K562 (cell line): ENCODE measurements around the gene NDST1. TPM values are rescaled to one million over a fixed set of nuclear protein-coding genes. Genes with fewer than 3 reads are reported as not detected.

Source experiments
- CHCHD3 ChIP-seq: fragments of 250-450 bp; sonication (Bioruptor Pico); IDR thresholded peaks from 2 replicates; pipeline ENCODE4 v2.1.2; 2022; ENCODE audit warnings: mild to moderate bottlenecking
- FOXJ2 ChIP-seq: fragments of 200-800 bp; sonication (Bioruptor generic); IDR thresholded peaks from 2 replicates; pipeline ENCODE4 v1.6.1; 2016; ENCODE audit warnings: missing genetic modification characterization, missing compliant biosample characterization
- FOXP4 ChIP-seq: sonication (generic); formaldehyde crosslinking; IDR thresholded peaks from 2 replicates; pipeline ENCODE4 v1.8.0; 2022; ENCODE audit warnings: mild to moderate bottlenecking, missing genetic modification reagents, borderline replicate concordance
- KLF1 ChIP-seq: fragments of 450-650 bp; IDR thresholded peaks from 2 replicates; pipeline ENCODE4 v1.6.1; 2016; ENCODE audit warnings: missing genetic modification characterization, missing compliant biosample characterization
- NFE2L1 ChIP-seq: fragments of 450-650 bp; IDR thresholded peaks from 2 replicates; pipeline ENCODE4 v1.6.1; 2016; ENCODE audit warnings: missing genetic modification characterization, low read depth, mild to moderate bottlenecking, missing compliant biosample characterization, moderate library complexity, borderline replicate concordance
- RBFOX2 ChIP-seq: fragments of 200-400 bp; formaldehyde crosslinking; IDR thresholded peaks from 2 replicates; pipeline ENCODE4 v1.6.1; 2017; ENCODE audit warnings: low read depth, mild to moderate bottlenecking, low read length, moderate library complexity
- REST ChIP-seq, 2 experiments: fragments of 450-650 bp; formaldehyde crosslinking in 1 of 2; IDR thresholded peaks; 2 replicates each; pipeline versions ENCODE4 v1.4.0 to v1.6.1; 2014 to 2020; ENCODE audit warnings: mild to moderate bottlenecking in 2 of 2, borderline replicate concordance in 1 of 2, low read depth in 1 of 2
- TEAD4 ChIP-seq, 2 experiments: sonication (generic) in 1 of 2; formaldehyde crosslinking in 1 of 2; IDR thresholded peaks; 2 replicates each; pipeline versions ENCODE4 v1.6.1 to v1.8.0; 2012 to 2022; ENCODE audit warnings: borderline replicate concordance in 1 of 2, inconsistent platforms in 1 of 2, low read length in 1 of 2, mild to moderate bottlenecking in 1 of 2, missing genetic modification reagents in 1 of 2
- USF2 ChIP-seq: sonication (generic); formaldehyde crosslinking; IDR thresholded peaks from 2 replicates; pipeline ENCODE4 v1.5.0; 2020; ENCODE audit warnings: missing genetic modification reagents
- VEZF1 ChIP-seq: fragments of 200-800 bp; sonication (Bioruptor generic); IDR thresholded peaks from 2 replicates; pipeline ENCODE4 v1.6.1; 2017; ENCODE audit warnings: missing genetic modification characterization, missing compliant biosample characterization
- ZEB2 ChIP-seq: fragments of 450-650 bp; IDR thresholded peaks from 2 replicates; pipeline ENCODE4 v1.6.1; 2016
- ZKSCAN1 ChIP-seq: fragments of 150-350 bp; IDR thresholded peaks from 2 replicates; pipeline ENCODE4 v1.6.1; 2016; ENCODE audit warnings: low read depth, low read length
- ZNF3 ChIP-seq: fragments of 250-450 bp; sonication (Bioruptor Pico); IDR thresholded peaks from 2 replicates; pipeline ENCODE4 v1.5.0; 2021; ENCODE audit warnings: mild to moderate bottlenecking, moderate library complexity
- ZNF644 ChIP-seq: fragments of 200-800 bp; sonication (Bioruptor generic); IDR thresholded peaks from 2 replicates; pipeline ENCODE4 v1.6.1; 2016; ENCODE audit warnings: low read depth, missing genetic modification characterization, missing compliant biosample characterization
- polyA plus RNA-seq, 8 experiments: library from polyadenylated mRNA; depleted of rRNA in 4 of 8; stranded (reverse) in 5 of 8; unstranded in 3 of 8; fragments of >200 nt; fragmentation: Nextera tagmentation in 2 of 8; fragmentation: Illumina TruSeq in 1 of 8; extraction: Ambion mirVana in 2 of 8; extraction: Trizol in 1 of 8; gene quantifications; 2 replicates each; pipeline versions ENCODE4 v1.2.1 to v1.2.3, GENCODE V29; 2011 to 2014; ENCODE audit warnings: inconsistent platforms in 1 of 8, missing spikeins in 1 of 8
- total RNA-seq, 7 experiments: library from RNA; depleted of rRNA in 6 of 7; stranded (reverse); fragments of >200 nt in 6 of 7; fragmentation: Illumina TruSeq in 2 of 7; extraction: Trizol in 2 of 7; gene quantifications; 2 replicates each; pipeline versions ENCODE4 v1.2.1 to v1.2.3, GENCODE V29; 2011 to 2021; ENCODE audit warnings: low replicate concordance in 1 of 7

The NDST1 gene
- total and polyA plus RNA-seq, 9 of the 15 experiments (the other 6 are each of a cell fraction or from before 2014, with no cell fraction given), result 0.38 to 47.9 (median 9.9) TPM

GRCh38 chr5:150458802-150459557 lies 49.0 kb upstream of the NDST1 start (continued):
- no peak for TF ChIP-seq TEAD4 (IDR thresholded peaks at IDR 0.05; ENCODE audit: low read length)
- TF ChIP-seq TEAD4 (CRISPR knock-in tag; IDR thresholded peaks at IDR 0.05; ENCODE audit: borderline replicate concordance), result no peak
- TF ChIP-seq KLF1, result no peak
- TF ChIP-seq NFE2L1 (tag), result no peak
- no peak for TF ChIP-seq USF2
- TF ChIP-seq VEZF1 (CRISPR knock-in tag), result peak; percentile 78
- TF ChIP-seq RBFOX2, result peak; percentile 26; the same call in 1 of the 2 replicates
- peak; percentile 55; the same call in 1 of the 2 replicates for TF ChIP-seq REST (IDR thresholded peaks at IDR 0.05; ENCODE audit: borderline replicate concordance)
- TF ChIP-seq REST (CRISPR knock-in tag; IDR thresholded peaks at IDR 0.05; ENCODE audit: low read depth), result no peak
- no peak for TF ChIP-seq FOXP4 (CRISPR knock-in tag)
- no peak for TF ChIP-seq CHCHD3 (CRISPR knock-in tag)
- no peak for TF ChIP-seq ZEB2
- no peak for TF ChIP-seq ZNF3 (CRISPR knock-in tag)
- TF ChIP-seq ZKSCAN1, result 0 out of 2 replicates have a peak, but pooled peaks have one; percentile 36
- no peak for TF ChIP-seq ZNF644
- no peak for TF ChIP-seq FOXJ2
